GM18861 (cell line): Measurements from ENCODE around the gene CA9.

Experiments
- ATAC-seq: cut with Tn5 transposase; IDR thresholded peaks from one replicate; pipeline ENCODE4 v1.9.1; 2021; ENCODE audit not compliant: unreplicated experiment

Gene CA9

DNA sequence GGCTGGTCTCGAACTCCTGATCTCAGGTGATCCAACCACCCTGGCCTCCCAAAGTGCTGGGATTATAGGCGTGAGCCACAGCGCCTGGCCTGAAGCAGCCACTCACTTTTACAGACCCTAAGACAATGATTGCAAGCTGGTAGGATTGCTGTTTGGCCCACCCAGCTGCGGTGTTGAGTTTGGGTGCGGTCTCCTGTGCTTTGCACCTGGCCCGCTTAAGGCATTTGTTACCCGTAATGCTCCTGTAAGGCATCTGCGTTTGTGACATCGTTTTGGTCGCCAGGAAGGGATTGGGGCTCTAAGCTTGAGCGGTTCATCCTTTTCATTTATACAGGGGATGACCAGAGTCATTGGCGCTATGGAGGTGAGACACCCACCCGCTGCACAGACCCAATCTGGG, 1.5 kb downstream of the CA9 start:
- ATAC-seq: no peak

DNA sequence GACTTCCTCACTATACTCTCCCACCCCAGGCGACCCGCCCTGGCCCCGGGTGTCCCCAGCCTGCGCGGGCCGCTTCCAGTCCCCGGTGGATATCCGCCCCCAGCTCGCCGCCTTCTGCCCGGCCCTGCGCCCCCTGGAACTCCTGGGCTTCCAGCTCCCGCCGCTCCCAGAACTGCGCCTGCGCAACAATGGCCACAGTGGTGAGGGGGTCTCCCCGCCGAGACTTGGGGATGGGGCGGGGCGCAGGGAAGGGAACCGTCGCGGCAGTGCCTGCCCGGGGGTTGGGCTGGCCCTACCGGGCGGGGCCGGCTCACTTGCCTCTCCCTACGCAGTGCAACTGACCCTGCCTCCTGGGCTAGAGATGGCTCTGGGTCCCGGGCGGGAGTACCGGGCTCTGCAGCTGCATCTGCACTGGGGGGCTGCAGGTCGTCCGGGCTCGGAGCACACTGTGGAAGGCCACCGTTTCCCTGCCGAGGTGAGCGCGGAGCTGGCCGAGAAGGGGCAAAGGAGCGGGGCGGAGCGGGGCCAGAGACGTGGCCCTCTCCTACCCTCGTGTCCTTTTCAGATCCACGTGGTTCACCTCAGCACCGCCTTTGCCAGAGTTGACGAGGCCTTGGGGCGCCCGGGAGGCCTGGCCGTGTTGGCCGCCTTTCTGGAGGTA, 2.1 kb downstream of the CA9 start:
- ATAC-seq: no peak

- no peak for ATAC-seq
Observed at GRCh38 chr9:35679091-35679490, 5.4 kb downstream of the CA9 start.

GRCh38 chr9:35679766-35680330, 6.1 kb downstream of the CA9 start:
- ATAC-seq: no peak

GRCh38 chr9:35680331-35681105, 6.8 kb downstream of the CA9 start:
- ATAC-seq: no peak

DNA sequence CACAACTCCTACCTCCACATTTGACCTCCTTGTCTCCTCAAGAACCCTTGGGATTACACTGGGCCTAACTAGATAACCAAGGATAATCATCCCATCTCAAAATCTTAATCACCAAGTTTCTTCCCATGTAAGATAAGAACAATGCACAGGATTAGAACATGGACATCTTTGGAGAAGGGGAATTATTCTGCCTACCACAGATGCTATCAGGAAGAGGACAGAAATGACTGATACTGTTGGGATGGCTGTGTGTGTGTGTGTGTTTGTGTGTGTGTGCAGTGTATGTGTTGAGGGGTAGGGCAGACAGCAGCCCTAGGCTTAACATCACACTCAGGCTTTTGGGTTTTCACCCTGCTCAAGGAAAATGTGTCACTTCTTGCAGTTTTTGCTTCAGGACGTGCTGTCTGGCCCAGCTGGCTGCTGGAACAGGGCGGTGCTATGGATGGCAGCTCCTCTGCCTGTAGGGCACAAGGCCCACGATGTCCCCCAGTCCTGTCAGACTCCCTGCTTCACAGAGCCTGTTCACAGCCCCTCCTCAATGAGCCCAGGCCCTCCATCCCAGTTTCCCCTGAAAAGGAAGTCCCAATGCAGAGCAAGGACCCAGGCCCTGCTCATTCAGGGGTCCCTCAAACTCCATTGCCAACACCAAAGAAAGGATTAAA, 7.7 kb downstream of the CA9 start:
- ATAC-seq: no peak

- ATAC-seq: no peak
Observed at GRCh38 chr9:35682051-35682450, 8.3 kb downstream of the CA9 start.

GRCh38 chr9:35682520-35683315, 9.0 kb downstream of the CA9 start:
- no peak for ATAC-seq

DNA sequence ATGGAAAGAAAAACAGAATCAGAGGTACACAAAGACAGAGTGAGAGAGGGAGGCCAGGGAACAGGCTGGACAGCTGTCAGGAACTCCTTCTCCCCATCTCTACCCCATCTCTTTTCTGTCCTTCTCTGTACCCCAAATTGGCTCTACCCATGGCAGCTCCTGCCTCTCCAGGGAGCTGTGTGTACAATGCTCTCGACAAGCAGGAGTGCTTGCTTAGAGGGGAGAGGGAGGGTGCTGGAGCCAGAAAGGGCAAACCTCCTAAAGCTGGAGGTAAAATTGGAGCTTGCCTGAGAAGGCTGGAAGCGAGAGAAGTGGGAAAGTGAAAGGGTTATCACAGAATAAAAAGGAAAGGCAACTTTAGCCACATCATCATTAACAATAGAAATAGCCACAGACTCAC, 9.6 kb downstream of the CA9 start:
- no peak for ATAC-seq

GRCh38 chr9:35684921-35685320, 11.2 kb downstream of the CA9 start:
- ATAC-seq: no peak

DNA sequence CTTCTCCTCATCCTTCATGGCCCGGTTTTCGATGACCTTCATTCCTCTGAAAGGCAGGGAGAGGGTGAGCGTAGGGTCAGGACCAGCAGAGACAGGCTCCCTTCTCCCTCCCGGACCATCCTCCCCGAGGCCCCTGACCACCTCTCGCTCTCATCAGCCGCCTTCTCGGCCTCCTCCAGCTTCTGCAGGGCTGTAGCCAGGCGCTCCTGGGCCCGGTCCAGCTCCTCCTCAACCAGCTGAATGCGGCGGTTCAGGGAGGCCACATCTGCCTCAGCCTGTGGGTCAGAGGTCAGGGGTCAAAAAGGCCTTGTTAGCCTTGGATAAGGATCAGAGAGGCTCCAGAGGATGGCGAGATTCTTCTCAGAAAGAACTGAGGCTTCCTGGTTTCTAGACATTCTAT, 11.8 kb downstream of the CA9 start:
- ATAC-seq: no peak

DNA sequence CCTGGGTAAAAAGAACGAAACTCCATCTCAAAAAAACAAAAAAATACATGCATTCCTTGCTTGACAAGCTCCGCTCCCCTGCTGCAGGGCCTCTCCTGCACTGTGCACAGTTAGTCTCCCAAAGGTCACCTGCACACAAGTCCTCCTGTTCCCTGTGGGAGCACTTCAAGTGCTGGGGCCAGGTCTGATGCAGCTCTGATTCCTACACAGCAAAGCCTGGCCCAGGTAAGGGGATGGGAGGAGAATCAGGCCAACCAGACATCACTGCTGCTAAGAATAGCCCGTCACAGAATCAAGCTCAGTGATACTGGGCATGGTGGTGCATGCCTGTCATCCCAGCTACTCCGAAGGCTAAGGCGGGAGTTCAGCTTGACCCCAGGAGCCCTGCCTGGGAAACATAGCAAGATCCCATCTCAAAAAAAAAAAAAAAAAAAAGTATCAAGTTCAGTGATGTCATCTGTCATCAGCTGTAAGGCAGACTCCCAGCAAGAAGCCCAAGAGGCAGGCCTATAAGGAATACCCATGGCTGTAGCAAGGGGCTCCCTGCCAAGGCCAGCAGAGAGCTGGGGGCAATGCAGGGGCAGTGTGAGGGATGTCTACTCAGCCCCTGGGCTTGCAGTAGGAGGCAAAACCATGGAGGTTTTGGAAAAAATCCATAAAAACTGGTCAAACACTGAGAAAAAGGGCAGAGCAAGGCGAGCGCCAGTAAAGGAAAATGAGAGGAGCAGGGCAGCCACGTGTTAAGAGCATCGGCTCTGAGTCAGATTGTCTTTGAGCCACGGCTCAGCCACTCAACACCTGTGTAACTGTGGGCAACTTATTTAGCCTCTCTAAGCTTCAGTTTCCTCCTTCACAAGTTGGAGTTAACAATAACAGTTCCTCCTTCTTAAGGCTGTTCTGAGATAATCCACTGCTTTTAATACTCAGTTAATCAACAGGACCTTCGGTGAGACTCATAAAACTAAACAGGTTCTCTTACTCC, 12.8 kb downstream of the CA9 start:
- ATAC-seq: no peak

GRCh38 chr9:35687306-35687705, 13.6 kb downstream of the CA9 start:
- no peak for ATAC-seq

DNA sequence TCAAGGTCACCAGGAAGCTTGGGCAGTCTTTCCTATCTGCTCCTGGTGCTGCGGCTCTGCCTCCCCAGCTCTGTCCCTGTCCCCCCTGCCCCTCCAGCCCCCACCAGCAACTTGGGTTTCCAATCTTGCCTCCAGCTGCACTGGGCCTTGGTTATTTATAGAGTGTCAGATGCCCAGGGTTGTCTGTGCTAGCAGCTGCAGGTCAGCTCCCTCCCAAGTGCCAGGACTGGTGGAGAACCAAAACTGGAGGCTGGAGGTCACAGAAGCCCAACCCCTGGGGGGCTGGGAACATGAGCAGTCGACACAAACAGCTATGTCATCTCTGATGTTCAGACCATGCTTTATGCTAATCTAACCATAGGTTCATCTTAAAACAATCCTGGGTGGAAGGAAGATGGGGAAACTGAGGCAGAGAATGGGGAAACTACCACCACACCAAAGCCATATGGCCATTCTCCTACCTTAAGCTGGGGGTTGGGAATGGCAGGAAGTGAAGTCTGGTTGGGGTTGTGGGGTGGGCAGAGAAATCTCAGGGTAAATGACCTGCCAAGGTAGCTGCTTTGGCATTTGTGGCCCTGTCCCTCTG, 14.3 kb downstream of the CA9 start:
- no peak for ATAC-seq

GRCh38 chr9:35688558-35689541, 15.1 kb downstream of the CA9 start:
- no peak for ATAC-seq

GRCh38 chr9:35689542-35690293, 16.0 kb downstream of the CA9 start, which contains the start of gene TPM2:
Gene TPM2, minus strand, starts transcription at chr9:35689925. Its CDS starts 108 bp downstream, at chr9:35689817.
- no peak for ATAC-seq

DNA sequence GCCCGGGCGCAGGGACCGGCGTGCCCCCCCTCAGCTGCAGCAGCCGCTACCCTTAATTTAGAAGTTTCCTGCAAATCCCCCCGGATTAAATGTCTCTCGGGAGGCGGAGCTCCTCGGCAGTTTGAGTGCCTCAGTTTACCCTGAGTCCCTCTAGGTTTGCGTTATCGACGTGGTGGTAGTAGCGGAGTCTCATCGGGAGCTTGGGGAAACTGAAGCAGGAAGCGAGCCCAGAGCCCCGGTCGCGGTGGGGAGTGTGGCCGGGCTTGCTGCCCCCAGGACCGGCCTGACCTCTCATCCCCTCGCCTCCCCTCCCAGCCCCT, 16.5 kb downstream of the CA9 start:
- no peak for ATAC-seq
